Left hindlimb (tissue), 1 donor: ENCODE data around the gene NT5C.
A peak's percentile ranks its signal among the peaks of the same experiment; 100 is the strongest.

Experiments used
- DNase-seq: peaks from one replicate; pipeline ENCODE4 v3.0.0-alpha.2; 2018

The NT5C gene

GRCh38 chr17:75090871-75091854, 40.4 kb downstream of the NT5C start:
- DNase-seq: no peak

DNA sequence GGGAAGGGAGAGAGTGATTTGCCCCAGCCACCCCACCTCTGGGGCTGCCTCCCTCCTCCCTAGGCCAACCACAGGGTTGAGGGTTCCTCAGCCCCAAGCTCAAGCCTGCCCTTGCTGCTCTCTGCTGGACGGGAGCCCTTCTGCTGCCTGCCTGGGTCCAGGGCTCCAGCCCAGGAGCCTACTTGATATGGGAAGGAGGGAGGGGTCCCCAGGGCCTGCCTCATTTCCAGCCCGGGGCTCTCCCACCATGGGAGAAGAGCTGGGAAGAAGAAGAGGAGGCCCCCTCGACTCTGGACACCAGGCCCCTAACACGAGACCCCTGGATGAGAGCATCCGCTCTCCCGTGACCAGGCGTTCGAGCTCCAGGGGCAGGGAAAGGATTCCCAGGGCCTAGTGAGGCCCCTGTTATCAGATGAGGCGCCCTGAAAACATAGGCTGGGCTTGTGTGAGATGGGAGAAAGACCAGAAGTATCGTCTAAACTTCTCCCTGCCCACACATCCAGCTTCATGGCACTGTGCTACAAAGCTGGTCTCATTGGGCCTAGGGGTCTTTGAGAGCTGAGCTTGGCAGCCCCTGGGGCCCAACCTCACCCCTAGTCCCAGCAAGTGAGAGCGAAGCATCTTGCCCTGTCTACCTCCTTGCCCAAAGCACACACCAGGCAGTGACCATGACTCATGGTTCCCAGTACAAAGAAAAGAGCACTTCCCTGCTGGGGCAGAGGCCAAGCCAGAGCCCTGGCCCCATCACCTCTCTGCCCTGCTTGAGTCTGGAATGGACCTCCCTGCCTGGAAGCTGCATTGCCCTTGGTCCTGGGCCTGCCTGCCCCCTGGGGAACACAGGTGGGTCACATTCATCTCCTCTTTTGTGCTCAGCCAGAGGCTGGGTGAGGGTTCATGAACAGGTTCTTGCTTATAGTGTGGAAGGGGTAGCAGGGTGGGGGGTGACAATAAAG, 42.8 kb downstream of the NT5C start:
- no peak for DNase-seq

DNA sequence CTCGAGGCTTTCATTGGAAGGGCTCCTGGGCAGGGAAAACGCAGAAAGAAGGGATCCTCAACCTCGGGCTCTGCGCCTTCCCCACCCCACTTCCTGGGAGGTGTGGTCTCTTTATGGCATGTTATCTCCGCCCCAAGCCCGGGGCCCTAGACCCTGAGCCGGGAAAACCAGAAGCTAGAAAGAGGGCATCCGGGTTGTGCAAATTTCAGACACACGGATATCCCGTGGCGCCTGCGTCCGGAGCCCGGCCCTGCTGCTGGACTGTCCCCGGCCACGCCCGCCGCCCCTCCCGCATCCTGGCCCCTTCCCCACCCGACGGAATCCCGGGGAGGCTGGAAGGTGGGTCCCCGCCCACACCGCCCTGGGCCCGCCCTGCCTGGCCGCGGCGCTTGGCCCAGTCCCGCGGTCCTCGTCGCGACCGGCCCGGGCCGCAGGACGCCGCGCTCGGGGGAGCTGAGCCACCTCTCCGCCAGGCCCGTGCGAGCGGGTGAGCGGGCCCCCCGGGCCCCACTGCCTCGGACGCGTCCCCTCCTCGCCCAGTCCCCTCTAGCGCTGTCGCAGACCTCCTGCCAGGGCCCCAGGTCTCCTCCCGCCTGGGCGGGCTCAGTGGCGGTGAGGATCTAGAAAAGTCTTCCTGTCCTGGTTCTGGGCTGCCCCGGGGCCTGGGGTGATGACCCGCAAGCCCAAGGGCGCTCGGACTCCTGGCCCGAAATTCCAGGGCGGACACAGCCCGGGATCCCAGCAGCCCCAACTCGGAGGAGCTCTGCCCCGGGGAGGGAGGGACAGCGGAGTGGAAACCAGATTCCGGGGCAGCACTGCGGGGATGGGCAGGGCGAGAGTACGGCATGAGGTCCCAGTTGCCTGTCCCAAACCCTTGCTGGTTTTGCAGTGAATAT, 43.7 kb downstream of the NT5C start, which contains the start of gene SLC16A5:
Gene SLC16A5, plus strand, starts transcription at position 397 of the 896 bp plus-strand sequence. CDS start 5,683 bp downstream, outside the sequence.
- DNase-seq: peak; percentile 92

- no peak for DNase-seq
These were observed 44.4 kb downstream of the NT5C start for GRCh38 chr17:75087182-75087557.

DNA sequence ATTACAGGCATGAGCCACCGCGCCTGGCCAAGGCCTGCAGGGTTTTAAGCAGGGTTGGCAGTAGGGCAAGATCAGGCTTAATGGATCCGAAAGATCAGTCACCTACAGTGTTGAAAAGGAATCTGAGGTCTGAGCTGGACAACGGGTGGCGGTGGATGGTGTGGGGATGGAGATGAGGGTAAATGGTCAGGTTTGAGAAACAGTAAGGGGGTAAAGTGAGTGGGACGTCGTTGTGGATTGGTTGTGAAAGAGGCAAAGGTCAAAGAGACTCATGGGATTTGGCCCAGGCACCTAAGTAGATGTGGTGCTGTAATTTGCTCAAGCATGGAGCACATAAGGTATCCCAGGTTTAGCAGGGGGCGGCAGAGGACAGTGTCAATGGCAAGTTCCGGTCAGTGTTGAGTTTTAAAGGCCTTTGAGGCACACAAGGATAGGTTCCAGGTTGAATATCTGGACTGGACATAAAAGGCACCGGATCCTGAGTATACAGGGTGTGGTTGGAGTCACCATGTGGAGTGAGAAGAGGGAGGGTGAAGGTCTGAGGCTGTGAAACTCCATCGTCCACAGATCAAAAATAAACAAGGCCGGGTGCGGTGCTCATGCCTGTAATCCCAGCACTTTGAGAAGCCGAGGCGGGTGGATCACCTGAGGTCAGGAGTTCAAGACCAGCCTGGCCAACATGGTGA, 44.9 kb downstream of the NT5C start:
- DNase-seq: no peak

GRCh38 chr17:75084039-75084660, 47.4 kb downstream of the NT5C start:
- DNase-seq: no peak

- no peak for DNase-seq
These were observed 48.9 kb downstream of the NT5C start for GRCh38 chr17:75082683-75083082.

GRCh38 chr17:75081611-75082540, 49.7 kb downstream of the NT5C start:
- DNase-seq: no peak
